GM21619 (cell line): ENCODE data around the gene SIL1.
A peak's percentile ranks its signal among the peaks of the same experiment; 100 is the strongest.
"Not testable (repeated sequence)": the region's sequence is repeated elsewhere in the genome, so short reads cannot be mapped to it uniquely, and the experiment has no call there.

Experiments used
- ATAC-seq: cut with Tn5 transposase; IDR thresholded peaks from one replicate; pipeline ENCODE4 v1.9.1; 2021; ENCODE audit not compliant: unreplicated experiment

SIL1 gene

DNA sequence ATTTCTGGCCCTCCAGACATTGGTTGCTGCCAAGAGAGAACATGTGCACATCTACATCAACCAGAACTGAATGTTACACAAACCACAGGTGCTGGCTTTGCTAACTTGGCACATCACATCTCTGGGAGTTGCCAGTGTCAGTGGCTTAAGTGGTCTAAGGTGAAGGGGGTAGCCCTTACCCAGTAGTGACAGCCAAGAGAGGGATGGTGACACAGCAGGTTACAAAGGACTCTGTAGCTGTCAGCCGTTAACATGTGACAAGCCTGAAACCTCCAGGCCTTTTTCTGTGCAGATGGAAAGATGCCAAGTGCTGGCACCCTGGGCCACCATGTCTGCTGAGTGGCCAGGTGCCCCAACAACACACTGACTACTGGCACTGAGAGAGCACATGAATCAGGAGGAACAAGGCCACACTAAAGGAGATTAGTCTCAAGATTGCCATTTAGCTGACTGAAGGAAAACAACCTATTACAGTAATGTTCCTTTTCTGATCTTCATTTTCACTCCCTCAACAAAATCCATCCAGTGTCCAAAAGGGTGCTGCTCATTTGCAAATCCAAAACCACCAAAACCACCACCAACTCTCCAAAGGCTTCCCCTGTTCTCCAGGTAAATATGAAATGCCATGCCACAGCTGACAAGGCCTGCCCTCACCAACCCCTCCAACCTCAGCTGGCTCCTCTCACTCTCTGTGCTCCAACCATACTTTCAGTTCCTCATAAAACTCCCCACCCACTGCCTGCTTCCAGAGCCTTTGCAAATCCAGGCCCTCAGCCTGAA lies 20.2 kb downstream of the SIL1 start:
- peak; percentile 53 for ATAC-seq

- ATAC-seq: not testable (repeated sequence)
Measured at GRCh38 chr5:139177281-139177680, 20.9 kb downstream of the SIL1 start.

DNA sequence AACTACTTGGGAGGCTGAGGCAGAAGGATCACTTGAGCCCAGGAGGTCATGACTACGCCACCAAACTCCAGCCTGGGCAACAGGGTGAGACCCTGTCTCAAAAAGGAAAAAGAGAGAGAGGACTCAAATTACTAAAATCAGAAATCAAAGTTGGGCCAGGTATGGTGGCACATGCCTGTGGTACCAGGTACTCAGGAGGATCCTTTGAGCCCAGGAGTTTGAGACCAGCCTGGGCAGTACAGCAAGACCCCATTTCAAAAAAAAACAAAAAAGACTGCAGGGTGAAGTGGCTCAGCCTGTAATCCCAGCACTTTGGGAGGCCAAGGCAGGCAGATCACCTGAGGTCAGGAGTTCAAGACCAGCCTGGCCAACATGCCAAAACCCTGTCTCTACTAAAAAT lies 23.8 kb downstream of the SIL1 start:
- not testable (repeated sequence) for ATAC-seq

DNA sequence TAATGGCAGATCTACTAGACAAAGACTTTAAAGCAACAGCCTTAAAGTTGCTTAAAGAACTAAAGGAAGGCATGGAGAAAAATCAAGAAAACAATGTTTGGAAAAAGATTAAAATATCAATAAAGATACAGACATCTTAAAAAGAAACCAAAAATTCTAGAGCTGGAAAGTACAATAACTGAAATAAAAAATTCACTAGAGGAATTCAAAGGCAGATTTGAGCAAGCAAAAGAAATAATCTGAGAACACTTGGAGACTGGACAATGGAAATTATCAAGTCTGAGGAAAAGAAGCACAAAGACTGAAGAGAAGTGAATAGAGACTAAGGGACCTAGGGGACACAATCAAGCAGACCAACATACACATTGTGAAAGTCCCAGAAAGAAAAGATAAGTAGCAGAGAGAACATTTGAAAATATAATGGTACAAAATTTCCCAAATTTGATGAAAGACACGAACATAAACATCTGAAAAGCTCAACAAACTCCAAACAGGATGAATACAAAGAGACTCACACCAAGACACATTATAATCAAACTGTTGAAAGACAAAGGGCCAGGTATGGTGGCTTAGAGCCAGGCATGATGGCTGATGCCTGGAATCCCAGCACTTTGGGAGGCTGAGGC lies 26.3 kb downstream of the SIL1 start:
- no peak for ATAC-seq

DNA sequence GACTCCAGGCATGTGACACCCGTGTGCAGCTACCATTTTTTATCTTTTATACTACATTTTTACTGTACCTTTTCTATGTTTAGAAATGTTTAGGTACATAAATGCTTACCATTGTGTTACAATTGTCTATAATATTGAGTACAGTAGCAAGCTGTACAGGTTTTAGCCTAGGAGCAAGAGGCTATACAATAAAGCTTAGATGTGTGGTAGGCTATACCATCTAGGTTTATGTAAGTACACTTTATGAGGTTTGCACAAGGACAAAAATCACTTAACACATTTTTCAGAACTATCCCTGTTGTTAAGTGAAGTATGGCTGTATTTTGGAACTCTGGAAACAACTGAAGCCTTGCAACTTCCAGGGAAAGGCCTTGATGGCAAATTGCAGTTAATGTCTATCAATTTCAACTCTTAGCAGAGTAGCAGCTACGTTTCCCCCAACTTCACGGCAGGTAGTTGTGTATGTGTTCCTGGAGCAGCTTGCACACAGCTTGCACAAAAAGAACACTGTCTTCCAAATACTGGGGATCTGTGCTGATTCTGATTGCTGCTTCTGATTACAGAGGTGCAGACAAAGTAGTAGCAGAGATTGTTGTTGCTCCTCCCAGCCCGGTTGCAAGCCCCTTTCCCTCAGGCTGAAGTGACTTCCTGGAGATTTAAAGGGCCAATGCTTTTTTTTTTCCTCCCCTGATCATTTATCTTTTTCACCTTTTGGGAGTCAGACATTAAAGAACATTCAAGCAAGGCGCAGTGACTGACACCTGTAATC lies 30.0 kb downstream of the SIL1 start:
- no peak for ATAC-seq

- ATAC-seq: no peak
Measured at GRCh38 chr5:139167533-139167932, 30.6 kb downstream of the SIL1 start.

DNA sequence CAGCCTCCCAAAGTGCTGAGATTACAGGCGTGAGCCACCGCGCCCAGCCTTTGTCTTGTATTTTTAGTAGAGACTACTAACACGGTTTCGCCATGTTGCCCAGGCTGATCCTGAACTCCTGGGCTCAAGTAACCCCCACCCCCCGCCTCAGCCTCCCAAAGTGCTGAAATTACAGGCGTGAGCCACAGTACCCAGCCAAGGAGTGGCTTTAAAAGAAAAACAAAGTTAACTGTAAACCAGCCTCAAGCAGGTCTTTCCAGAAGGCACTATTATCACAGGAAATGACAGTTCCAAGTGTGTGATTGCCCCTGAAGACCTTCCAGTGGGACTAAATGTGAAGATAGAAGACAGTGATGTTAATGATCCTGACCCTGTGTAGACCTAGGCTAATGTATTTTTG lies 31.1 kb downstream of the SIL1 start:
- no peak for ATAC-seq

GRCh38 chr5:139164897-139165296 lies 33.3 kb downstream of the SIL1 start:
- not testable (repeated sequence) for ATAC-seq

GRCh38 chr5:139164020-139164419 lies 34.1 kb downstream of the SIL1 start:
- ATAC-seq: no peak

- ATAC-seq: no peak
Measured at GRCh38 chr5:139162448-139162847, 35.7 kb downstream of the SIL1 start.

GRCh38 chr5:139158791-139159190 lies 39.4 kb downstream of the SIL1 start:
- no peak for ATAC-seq

DNA sequence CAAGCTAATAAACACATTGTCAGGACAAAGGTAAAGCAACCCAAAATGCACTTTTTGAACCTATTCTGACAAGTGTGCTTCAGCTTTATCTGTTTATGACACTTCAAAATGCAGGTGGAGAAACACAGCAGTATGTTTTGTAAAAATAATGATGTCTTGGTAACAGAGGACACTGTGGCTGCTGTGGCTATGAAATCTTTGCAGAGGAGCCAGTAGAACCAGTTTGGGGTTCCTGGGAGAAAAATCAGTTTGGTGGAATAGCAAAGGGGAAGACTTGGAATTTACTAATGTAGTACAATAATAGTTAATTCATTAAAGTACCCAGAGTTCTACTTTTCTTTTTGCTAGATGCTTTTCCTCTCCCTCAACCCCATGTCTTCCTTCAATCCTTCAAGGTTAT lies 40.6 kb downstream of the SIL1 start:
- ATAC-seq: no peak

GRCh38 chr5:139156814-139157213 lies 41.4 kb downstream of the SIL1 start:
- ATAC-seq: no peak

GRCh38 chr5:139155333-139155732 lies 42.8 kb downstream of the SIL1 start:
- no peak for ATAC-seq

DNA sequence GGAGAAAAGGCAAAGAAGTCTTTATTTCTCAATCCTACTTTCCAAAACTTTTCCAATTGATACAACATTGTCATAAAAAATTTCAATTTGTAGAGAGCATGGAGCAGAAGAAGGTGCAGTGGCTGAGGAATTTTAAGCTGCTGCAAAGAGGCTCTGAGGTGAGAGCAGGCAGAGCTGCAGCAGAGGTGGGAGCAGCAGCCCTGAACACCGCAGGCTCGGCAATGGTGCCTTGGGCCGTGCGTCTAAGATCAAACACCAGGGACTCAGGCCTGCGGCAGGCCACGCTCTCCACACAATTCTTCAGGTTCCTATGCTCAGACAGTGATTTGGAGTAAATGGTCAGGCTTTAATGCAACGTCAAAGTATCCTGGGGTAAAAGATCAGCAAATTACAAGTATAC lies 46.3 kb downstream of the SIL1 start:
- ATAC-seq: no peak

DNA sequence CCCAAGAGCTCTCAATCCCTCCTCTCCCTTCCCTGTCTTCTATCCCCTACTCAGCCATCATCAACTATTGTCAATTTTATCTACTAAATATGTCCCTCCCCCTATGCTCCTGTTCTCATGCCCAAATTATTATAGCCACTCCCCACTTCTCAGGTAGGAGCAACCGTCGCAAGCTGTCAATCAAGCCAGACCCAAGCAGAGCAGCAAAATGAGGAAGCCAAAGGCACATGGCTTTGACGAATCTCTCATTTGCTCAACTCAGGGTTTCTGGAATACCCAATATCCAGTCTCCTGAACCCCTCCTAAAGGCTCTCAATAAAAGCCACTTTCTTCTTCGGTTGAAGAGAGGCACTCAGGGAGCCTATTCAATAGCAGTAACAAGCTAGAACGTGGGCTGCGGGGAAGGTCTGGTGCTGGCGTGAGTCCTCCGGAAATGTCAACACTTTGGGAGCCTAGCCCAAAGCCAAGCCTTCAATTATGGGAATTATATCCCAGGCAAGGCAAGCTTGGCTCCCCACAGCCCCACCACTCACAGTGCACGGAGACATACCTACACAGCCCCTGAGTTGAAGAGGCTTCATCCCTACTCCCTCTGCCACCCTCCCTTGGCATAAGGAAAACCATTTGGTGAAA lies 47.7 kb downstream of the SIL1 start:
- no peak for ATAC-seq

GRCh38 chr5:139149477-139150199 lies 48.5 kb downstream of the SIL1 start:
- no peak for ATAC-seq

- ATAC-seq: no peak
Measured at GRCh38 chr5:139148986-139149385, 49.2 kb downstream of the SIL1 start.

DNA sequence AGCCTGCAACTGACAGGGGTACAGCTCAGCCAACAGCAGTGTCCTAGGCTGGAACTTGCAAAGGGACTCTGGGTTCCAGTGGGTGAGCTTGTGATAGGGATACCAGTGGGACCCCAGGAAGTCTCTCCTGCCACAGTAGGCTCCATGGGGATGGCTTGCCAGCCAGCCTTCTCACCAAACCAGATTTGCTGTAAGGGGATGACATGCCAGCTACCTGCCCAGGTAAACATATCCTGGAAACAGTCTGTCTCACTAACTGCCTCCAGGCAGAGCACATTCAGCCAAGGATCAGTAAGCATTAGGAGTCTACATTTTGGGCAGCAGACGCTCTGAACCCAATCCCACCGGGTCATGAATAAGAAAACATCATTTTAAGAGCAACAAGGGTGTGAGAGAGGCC lies 49.9 kb downstream of the SIL1 start:
- ATAC-seq: no peak

- no peak for ATAC-seq
Measured at GRCh38 chr5:139147483-139148087, 50.6 kb downstream of the SIL1 start.
